BJ (cell line): Measurements from ENCODE around the gene LCN1. TPM values are rescaled to one million over a fixed set of nuclear protein-coding genes. Genes with fewer than 3 reads are reported as not detected.
A peak's percentile ranks its signal among the peaks of the same experiment; 100 is the strongest.

Source experiments
- CTCF ChIA-PET: fragments of 350-600 bp; formaldehyde crosslinking; extraction: SDS; loops from one replicate; lab custom pipeline; 2021; ENCODE audit warnings: antibody characterized with exemption, inconsistent platforms; lab: Yijun Ruan, JAX
- POLR2A ChIA-PET: fragments of 300-600 bp; sonication (Branson Sonifier 250); formaldehyde crosslinking; extraction: SDS; loops from one replicate; lab custom pipeline; 2021; ENCODE audit warnings: antibody characterized with exemption; lab: Charles Lee
- DNase-seq: peaks from one replicate; pipeline ENCODE4 v3.0.0-alpha.2; 2011; ENCODE audit warnings: low read depth
- H3K27me3 ChIP-seq: 2 replicates; pipeline ENCODE4 v1.6.0; 2011; ENCODE audit warnings: low read length; ENCODE audit not compliant: control insufficient read depth, insufficient read depth
- H3K36me3 ChIP-seq: 2 replicates; pipeline ENCODE4 v1.5.1; 2011; ENCODE audit warnings: low read length; ENCODE audit not compliant: control insufficient read depth, insufficient read depth
- H3K4me3 ChIP-seq: 2 replicates; pipeline ENCODE4 v1.5.1; 2011; ENCODE audit warnings: low read depth, mild to moderate bottlenecking, control low read depth, low read length
- CTCF ChIP-seq: IDR thresholded peaks from 2 replicates; pipeline ENCODE4 v1.5.1; 2011; ENCODE audit warnings: low read depth, mild to moderate bottlenecking, control low read depth, inconsistent platforms, low read length, moderate library complexity; ENCODE audit not compliant: insufficient read depth
- polyA plus RNA-seq: library from polyadenylated mRNA; depleted of rRNA; stranded (reverse); fragments of >200 nt; gene quantifications from 2 replicates; pipeline ENCODE4 v1.2.3, GENCODE V29; 2011

The LCN1 gene
- polyA plus RNA-seq, 1 experiment: not detected

- no peak for TF ChIP-seq CTCF
- no peaks in the 10 kb centered on the region for H3K27me3 ChIP-seq
- DNase-seq: no peak
- ChIA-PET POLR2A (no interaction called here), CTCF (interaction anchor here (1.1 to 2.7 kb wide), 2 partner anchors 19 to 24 kb away, joined by 8 to 10 read pairs; partner anchors contain the start of gene MRPS2)
- peak overlapping the region; percentile 89 for H3K4me3 ChIP-seq
- peaks cover 11% of the 10 kb centered on the region for H3K36me3 ChIP-seq
Observed at GRCh38 chr9:135480071-135480939, 40.9 kb upstream of the LCN1 start.

GRCh38 chr9:135480940-135481310 is 40.3 kb upstream of the LCN1 start:
- POLR2A ChIA-PET: no interaction called here
- DNase-seq: no peak
- CTCF ChIA-PET: interaction anchor here (1.1 to 2.7 kb wide), 2 partner anchors 19 to 24 kb away, joined by 8 to 10 read pairs; partner anchors contain the start of gene MRPS2
- no peak for TF ChIP-seq CTCF
- Histone ChIP-seq H3K27me3 (no peaks in the 10 kb centered on the region), H3K4me3 (peak overlapping the region; percentile 89), H3K36me3 (peaks cover 17% of the 10 kb centered on the region)

GRCh38 chr9:135482015-135482754 is 39.1 kb upstream of the LCN1 start:
- no peaks in the 10 kb centered on the region for H3K27me3 ChIP-seq
- no peak overlapping the region for H3K4me3 ChIP-seq
- CTCF ChIA-PET: interaction anchor here (1.9 to 2.7 kb wide), 2 partner anchors 15 to 22 kb away, joined by 5 to 10 read pairs; no protein-coding TSS in a partner anchor
- POLR2A ChIA-PET: no interaction called here
- peaks cover 28% of the 10 kb centered on the region for H3K36me3 ChIP-seq
- no peak for TF ChIP-seq CTCF
- no peak for DNase-seq

GRCh38 chr9:135484460-135485277 is 36.6 kb upstream of the LCN1 start:
- H3K27me3 ChIP-seq: no peaks in the 10 kb centered on the region
- peaks cover 33% of the 10 kb centered on the region for H3K36me3 ChIP-seq
- CTCF ChIA-PET: no interaction called here
- DNase-seq: no peak
- no peak for TF ChIP-seq CTCF
- H3K4me3 ChIP-seq: no peak overlapping the region
- POLR2A ChIA-PET: no interaction called here
